Right atrium auricular region (tissue), 2 donors: Measurements from ENCODE around the gene C7orf57. TPM values are rescaled to one million over a fixed set of nuclear protein-coding genes. Genes with fewer than 3 reads are reported as not detected.

Experiments
- DNase-seq: peaks from one replicate; pipeline ENCODE4 v3.0.0-alpha.2; 2019; ENCODE audit warnings: low spot score
- H3K27ac ChIP-seq, 2 donors: fragments of 200-600 bp; sonication (generic); 1 replicate in 1 of 2; 2 replicates in 1 of 2; pipeline ENCODE4 v1.5.1; 2016 to 2019
- H3K27me3 ChIP-seq, 2 donors: fragments of 200-600 bp; sonication (generic); one replicate each; pipeline versions ENCODE4 v1.5.1 to v1.6.0; 2017 to 2019
- H3K36me3 ChIP-seq: fragments of 200-600 bp; sonication (generic); one replicate; pipeline ENCODE4 v1.5.1; 2016
- H3K4me1 ChIP-seq, 2 donors: fragments of 200-600 bp; sonication (generic); one replicate each; pipeline versions ENCODE4 v1.5.1 to v1.6.0; 2017 to 2019
- H3K4me3 ChIP-seq, 2 donors: fragments of 200-600 bp; sonication (generic); 1 replicate in 1 of 2; 2 replicates in 1 of 2; pipeline ENCODE4 v1.5.1; 2017 to 2019; ENCODE audit warnings: mild to moderate bottlenecking in 1 of 2, moderate library complexity in 1 of 2
- H3K9me3 ChIP-seq, 2 donors: fragments of 200-600 bp; sonication (generic); one replicate each; pipeline ENCODE4 v1.5.1; 2019
- CTCF ChIP-seq, 2 donors: fragments of 200-600 bp; sonication (generic); IDR thresholded peaks; one replicate each; pipeline ENCODE4 v1.5.1; 2019; ENCODE audit warnings: antibody characterized with exemption in 2 of 2
- total RNA-seq, 2 donors: library from RNA; depleted of rRNA; stranded (reverse); fragments of >200 nt; gene quantifications; one replicate each; pipeline ENCODE4 v1.1.0, GENCODE V29; 2016

C7orf57 gene
- total RNA-seq, 2 donors from 2014 or later, result not detected

GRCh38 chr7:48006866-48007265 lies 28.5 kb upstream of the C7orf57 start:
- H3K36me3 ChIP-seq, result no peaks in the 10 kb centered on the region
- H3K27ac ChIP-seq, result no peak overlapping the region
- no peak for TF ChIP-seq CTCF (IDR thresholded peaks at IDR 0.05)
- no peaks in the 10 kb centered on the region for H3K9me3 ChIP-seq
- DNase-seq, result no peak
- H3K4me3 ChIP-seq, result no peak overlapping the region
- H3K4me1 ChIP-seq, result no peaks in the 10 kb centered on the region
- no peaks in the 10 kb centered on the region for H3K27me3 ChIP-seq

- Histone ChIP-seq H3K27ac (no peak overlapping the region), H3K4me1 (no peaks in the 10 kb centered on the region), H3K36me3 (no peaks in the 10 kb centered on the region), H3K9me3 (no peaks in the 10 kb centered on the region), H3K4me3 (no peak overlapping the region), H3K27me3 (no peaks in the 10 kb centered on the region)
- no peak for DNase-seq
- TF ChIP-seq CTCF (IDR thresholded peaks at IDR 0.05), result no peak
These were observed 26.1 kb upstream of the C7orf57 start for GRCh38 chr7:48009257-48009656.

DNA sequence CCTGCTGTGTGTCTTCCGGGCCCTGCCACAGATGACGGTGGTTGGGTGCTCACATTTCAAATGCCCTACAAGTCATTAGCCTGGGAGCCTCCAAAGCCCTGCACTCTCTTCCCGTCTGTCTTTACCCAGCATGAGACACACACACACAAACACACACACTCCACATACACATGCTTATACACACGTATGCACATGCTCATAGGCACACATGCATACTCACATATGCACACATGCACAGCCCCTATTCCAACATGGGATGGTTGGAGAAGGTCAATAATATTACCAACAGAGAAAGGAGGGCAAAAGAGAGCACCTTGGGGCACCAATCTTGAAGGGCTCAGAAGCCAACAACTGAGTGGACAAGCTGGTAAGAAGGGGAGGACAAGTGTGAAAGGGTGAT lies 25.4 kb upstream of the C7orf57 start:
- TF ChIP-seq CTCF (IDR thresholded peaks at IDR 0.05), result no peak

DNA sequence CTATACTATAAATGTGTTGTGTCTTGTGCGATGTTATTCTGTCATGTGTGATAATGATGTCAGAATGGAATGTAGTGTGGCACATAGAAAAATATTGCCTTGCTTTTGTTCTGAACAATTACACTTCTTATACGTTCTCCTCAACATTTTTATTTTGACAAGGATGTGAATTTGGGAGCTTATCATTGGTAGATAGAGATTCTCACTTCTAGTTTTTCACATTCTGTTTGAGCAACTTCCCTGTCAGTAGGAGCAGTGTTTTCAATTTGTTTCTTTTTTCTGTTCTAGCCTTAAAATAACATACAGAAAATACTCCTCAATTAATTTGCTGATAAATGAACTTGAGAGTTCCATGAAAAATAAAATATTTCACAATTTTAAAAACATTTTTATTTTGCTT lies 24.0 kb upstream of the C7orf57 start:
- H3K4me1 ChIP-seq, result no peaks in the 10 kb centered on the region
- TF ChIP-seq CTCF (IDR thresholded peaks at IDR 0.05), result no peak
- H3K9me3 ChIP-seq, result no peaks in the 10 kb centered on the region
- H3K4me3 ChIP-seq, result no peak overlapping the region
- no peaks in the 10 kb centered on the region for H3K36me3 ChIP-seq
- DNase-seq, result no peak
- H3K27ac ChIP-seq, result no peak overlapping the region
- no peaks in the 10 kb centered on the region for H3K27me3 ChIP-seq

More for the DNA sequence above, 25.4 kb upstream of the C7orf57 start:
- H3K4me1 ChIP-seq, result no peaks in the 10 kb centered on the region
- no peaks in the 10 kb centered on the region for H3K36me3 ChIP-seq
- DNase-seq, result no peak
- no peak overlapping the region for H3K27ac ChIP-seq
- no peak overlapping the region for H3K4me3 ChIP-seq
- H3K27me3 ChIP-seq, result no peaks in the 10 kb centered on the region
- no peaks in the 10 kb centered on the region for H3K9me3 ChIP-seq

GRCh38 chr7:48011951-48012350 lies 23.4 kb upstream of the C7orf57 start:
- no peak for DNase-seq
- TF ChIP-seq CTCF (IDR thresholded peaks at IDR 0.05), result no peak
- H3K4me3 ChIP-seq, result no peak overlapping the region
- H3K36me3 ChIP-seq, result no peaks in the 10 kb centered on the region
- no peaks in the 10 kb centered on the region for H3K9me3 ChIP-seq
- H3K4me1 ChIP-seq, result no peaks in the 10 kb centered on the region
- no peak overlapping the region for H3K27ac ChIP-seq
- no peaks in the 10 kb centered on the region for H3K27me3 ChIP-seq

- H3K4me3 ChIP-seq, result no peak overlapping the region
- no peak for TF ChIP-seq CTCF (IDR thresholded peaks at IDR 0.05)
- no peak for DNase-seq
- no peaks in the 10 kb centered on the region for H3K4me1 ChIP-seq
- H3K9me3 ChIP-seq, result no peaks in the 10 kb centered on the region
- no peak overlapping the region for H3K27ac ChIP-seq
- H3K27me3 ChIP-seq, result no peaks in the 10 kb centered on the region
- no peaks in the 10 kb centered on the region for H3K36me3 ChIP-seq
These were observed 18.7 kb upstream of the C7orf57 start for GRCh38 chr7:48016641-48017040.
